GM19455 (cell line): ENCODE measurements around the gene WWOX.

Experiments used
- ATAC-seq: cut with Tn5 transposase; IDR thresholded peaks from one replicate; pipeline ENCODE4 v1.9.1; 2021; ENCODE audit not compliant: unreplicated experiment

WWOX gene

GRCh38 chr16:78326731-78327130 is 227.3 kb downstream of the WWOX start:
- no peak for ATAC-seq

DNA sequence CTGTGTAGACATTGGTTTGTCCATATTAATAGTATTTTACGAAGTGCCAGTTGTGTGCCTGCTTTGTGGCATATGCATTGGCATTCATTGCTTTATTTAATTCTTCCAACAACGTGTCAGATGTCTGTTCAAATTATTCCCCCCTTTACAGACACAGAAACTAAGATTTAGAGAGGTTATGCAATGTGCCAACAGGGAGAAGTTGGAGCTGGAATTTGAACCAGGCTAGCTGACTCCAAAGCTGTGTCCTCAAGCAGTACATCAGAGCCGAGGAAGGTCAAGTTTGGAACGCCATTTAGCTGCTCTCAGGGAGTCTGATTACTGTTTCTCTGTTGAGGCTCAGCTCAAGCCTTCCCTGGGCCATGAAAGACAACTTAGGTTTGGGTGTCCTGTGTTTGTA is 232.3 kb downstream of the WWOX start:
- ATAC-seq = no peak

- no peak for ATAC-seq
Measured at GRCh38 chr16:78333808-78334207, 234.4 kb downstream of the WWOX start.

- ATAC-seq = no peak
Measured at GRCh38 chr16:78340590-78340989, 241.1 kb downstream of the WWOX start.

- ATAC-seq = no peak
Measured at GRCh38 chr16:78348068-78348467, 248.6 kb downstream of the WWOX start.

DNA sequence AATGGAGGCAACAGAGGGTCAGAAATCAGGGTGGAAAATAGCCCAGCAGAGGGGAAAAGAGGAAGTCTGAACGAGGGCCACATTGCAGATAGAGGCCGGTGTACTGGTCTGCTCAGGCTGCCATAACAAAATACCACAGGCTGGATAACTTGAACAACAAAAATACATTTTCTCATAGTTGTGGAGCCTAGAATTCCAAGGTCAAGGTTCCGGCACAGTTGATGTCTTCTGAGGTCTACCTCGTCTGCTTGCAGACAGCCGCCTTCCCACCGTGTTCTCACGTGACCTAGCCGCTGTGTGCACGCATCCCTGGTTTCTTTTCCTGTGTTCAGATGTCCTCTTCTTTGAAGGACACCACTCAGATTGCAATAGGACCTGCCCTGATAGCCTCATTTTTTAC is 249.4 kb downstream of the WWOX start:
- no peak for ATAC-seq

DNA sequence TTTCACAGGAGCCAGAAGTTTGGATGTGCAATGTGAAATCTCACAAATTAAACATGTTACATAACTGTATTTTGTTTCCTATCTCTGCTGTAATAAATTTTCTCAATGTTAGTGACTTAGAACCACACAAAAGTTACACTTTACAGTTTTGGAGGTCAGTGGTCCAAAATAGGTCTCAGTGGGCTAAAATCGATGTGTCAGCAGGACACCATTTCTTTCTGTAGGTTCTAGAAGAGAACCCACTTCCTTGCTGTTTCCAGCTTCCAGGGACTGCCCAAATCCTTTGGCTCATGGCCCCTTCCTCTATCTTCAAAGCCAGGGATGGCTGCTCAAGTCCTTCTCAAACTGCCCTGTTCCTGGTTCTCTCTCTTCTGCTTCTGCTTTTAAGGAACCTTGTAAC is 252.7 kb downstream of the WWOX start:
- no peak for ATAC-seq

DNA sequence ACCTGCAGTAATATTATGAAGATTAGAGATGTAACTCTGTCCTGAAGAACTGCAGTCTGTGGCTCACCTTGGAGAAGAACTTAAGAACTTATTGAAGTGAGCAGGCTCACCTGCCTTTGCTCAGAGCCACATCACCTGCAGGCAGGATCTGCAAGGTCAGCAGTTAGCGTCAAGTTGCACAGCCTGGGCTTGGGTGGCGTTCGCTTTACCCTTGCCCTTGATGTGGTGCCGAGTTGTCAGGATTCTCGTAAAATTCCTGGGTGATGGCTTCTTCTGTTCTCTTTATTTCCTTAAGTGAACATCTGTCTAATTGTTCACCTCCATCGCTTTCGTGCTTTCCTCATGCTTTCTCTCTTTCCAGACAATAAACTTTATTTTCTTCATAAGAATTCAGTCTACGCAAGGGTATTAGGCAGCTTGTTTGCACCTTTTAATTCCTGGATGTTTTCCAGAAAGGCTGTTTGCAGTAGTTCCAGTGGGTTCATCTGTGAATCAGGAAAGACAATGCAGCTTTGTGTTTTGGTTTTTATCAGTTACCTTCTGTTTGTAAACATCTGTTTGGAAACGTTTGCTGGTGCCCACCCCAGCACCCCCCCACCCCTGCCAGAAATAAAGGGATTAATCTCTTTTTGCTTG is 254.3 kb downstream of the WWOX start:
- ATAC-seq = no peak

- no peak for ATAC-seq
Measured at GRCh38 chr16:78362524-78363135, 263.2 kb downstream of the WWOX start.

GRCh38 chr16:78363843-78364555 is 264.5 kb downstream of the WWOX start:
- ATAC-seq = no peak

DNA sequence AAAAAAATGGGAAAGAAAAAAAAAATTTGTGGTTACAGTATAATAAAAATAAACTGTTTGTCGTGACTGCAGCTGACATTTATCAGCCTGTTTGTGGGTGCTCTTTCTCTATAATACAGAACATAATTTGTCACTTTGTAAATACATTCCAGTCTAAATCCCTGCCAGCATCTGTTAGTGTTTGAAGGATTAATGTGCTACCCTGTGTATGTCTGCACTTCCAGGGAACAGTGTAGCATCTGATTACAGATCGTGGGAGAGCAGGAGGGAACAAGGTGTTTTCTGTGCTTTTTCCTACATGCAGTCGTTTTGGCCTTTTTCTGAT is 265.1 kb downstream of the WWOX start:
- no peak for ATAC-seq

DNA sequence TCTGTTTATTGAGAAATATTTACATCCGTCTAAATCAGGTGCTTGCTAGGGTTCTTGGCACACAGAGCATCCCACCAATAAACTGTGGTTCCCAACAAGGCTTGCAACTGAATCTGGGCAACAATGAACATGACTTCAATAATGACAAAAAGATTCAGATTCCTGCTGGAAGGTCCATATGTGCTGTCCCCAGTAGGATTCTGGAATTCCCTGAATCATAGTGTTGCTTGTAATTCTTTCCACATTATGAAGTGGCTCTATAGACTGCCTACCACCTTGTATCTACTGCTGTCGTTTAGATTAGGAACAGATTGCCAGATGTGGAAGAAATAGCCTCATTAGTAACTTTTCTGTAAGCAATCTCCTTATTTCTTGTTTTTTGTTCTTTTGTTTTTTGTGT is 265.9 kb downstream of the WWOX start:
- ATAC-seq = no peak

DNA sequence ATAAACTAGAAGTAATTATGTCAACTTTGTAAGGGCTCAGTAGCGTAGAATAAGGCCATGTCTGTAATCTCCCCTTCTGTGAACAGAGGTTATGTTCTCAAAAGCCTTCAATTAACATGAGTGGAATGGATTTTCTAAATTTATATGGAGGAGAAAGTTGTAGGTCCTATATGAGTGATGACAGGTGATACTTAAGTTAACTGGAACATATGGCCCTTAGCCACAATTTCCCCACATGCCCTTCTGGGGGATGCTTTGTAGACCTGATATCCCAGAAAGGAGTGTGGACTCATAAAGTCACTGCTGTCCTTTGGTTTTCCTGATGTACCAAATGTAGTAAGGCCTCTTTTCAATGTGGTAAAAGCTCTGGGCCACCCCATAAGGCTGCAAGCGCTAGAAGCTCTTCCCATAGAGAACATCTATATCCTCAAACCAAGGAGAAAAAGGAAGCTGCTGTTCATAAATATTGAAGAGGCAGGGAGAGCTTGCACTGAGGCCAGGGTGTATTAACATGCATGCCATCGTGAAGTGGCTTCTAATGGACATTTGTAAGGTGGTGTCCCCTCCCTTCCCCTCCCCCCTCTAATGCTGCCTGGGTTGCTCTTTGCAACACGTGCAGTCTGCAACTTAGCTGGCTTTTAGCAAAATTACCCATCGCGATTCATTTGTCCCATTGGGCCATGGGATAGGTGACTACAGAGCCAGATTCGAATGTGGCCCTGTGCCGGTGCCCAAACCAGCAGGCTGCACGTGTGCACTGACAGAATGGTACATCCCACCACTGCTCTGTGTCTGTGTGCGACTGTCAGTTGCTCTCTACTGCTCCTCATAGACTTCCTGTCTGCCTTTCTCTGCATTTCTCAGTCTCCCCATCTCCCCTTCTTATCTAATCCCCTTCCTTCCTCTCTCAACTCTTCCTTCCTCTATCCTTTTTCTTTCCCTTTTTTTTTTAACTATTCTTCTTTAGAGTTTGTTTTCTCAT is 269.0 kb downstream of the WWOX start:
- no peak for ATAC-seq

GRCh38 chr16:78372277-78372676 is 272.8 kb downstream of the WWOX start:
- no peak for ATAC-seq

DNA sequence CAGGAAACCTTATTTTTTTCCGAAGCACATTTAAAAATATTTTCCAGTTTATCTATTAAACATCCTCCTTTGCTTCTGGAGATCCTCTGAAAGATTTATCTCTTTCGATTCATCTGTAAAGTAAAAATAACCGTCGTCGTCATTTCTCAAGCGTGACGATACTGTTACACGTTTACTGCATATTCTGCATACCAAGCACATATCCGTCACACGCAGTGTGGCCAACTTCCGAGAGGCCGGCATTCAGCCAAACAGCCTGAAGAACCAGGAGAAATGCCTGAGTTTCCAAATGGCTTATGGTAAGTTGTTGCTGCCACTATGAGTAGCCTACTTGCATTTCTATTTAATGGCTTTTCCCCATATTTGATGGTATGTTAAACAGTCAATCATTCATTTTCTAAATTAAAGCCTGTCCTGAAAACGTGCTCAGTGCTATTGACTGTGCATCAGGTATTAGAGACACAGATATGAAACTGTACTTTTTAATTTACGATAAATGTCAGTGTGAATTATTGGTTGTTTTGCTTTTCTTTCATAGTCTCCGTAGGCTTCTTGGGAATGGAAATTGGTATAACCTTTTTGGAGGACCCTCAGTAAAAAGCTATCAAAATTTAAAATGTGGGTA is 275.7 kb downstream of the WWOX start:
- no peak for ATAC-seq

DNA sequence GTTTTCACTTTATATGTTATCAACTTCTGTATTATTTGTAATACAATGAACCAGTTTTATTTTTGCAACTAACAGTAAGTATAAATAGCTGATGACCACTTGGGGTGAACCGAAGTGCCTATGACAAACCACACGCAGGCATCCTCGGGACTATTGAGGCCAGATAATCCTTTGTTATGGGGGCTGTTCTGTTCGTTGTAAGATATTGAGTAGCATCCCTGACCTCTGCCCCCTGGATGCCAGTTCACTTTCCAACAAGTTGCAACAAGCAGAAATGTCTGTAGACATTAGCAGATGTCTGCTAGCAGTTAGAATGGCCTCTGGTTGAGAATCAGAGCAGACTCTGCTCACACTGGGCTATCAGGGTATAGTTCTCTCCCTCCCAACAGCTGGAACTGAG is 277.0 kb downstream of the WWOX start:
- ATAC-seq = no peak

DNA sequence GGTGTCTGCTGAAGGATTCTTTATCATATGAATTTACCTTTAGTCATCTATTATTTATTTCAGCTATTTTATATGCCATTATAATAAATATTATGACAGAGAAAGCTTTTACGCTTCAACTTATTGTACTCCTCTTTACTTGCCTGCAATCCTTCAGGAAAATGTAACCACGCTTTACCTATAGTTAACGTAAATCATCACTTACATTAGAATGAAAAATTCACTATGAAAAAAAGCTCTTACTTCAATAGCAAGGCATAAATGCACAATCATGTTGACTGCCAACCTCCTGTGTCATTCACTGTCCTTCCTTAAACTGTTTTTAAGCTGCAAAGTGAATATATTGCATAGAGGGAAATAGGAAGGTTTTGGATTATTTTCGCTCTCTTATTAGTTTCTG is 277.9 kb downstream of the WWOX start:
- ATAC-seq = no peak

- no peak for ATAC-seq
Measured at GRCh38 chr16:78381060-78381459, 281.6 kb downstream of the WWOX start.

DNA sequence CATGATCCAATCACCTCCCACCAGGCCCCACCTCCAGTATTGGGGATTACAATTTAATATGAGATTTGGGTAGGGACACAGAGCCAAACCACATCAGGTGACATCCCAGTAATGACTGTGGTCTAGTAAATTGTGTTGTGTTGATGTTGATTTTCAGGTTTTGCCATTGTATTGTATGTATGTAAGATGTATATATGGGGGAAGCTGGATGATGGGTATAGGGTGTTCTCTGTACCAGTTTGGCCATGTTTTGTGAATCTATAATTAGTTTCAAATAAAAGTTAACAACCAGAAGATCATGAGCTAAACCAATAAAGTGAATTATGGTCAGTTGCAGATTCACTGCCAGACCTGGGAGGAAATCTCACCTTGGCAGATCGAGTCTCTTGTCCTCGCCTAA is 283.7 kb downstream of the WWOX start:
- no peak for ATAC-seq

DNA sequence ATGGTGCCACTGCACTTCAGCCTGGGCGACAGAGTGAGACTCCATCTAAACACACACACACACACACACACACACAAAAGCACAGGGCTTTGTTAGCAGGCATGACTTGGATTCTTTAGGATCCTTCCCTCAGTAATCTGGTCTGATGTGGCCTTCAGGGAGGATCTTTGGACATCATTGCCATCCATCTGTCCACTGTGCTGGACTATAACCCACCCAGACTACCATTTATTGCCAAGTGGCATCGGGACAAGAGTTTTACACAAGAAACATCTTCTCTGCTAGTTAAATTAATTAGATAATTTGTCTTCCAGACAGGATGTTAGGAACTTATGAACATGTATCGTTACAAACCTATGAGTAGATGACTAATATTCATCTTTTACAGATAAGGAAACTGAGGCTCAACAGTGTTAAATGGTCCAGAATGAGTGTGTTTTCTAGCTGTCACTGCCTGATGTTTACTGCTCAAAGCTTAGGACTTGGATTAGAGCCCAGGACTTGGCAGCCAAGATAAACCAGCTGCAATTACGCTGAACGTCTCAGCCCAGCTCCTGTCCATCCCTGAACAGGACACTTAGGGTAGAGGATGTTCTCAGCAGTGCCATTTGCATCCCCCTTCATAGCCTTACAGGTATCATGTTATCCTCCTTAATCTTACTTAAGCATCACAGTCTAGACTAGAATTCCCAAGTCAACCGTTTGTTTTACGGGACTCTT is 285.8 kb downstream of the WWOX start:
- no peak for ATAC-seq
